HEK293 (cell line): Measurements from ENCODE around the gene SUCO.

ENCODE experiments used
- CTCF ChIA-PET: fragments of 350-600 bp; formaldehyde crosslinking; extraction: SDS; loops from one replicate; lab custom pipeline; 2021; ENCODE audit warnings: antibody characterized with exemption; lab: Yijun Ruan, JAX
- POLR2A ChIA-PET: fragments of 300-600 bp; formaldehyde crosslinking; extraction: SDS; loops from one replicate; lab custom pipeline; 2020; ENCODE audit warnings: antibody characterized with exemption, inconsistent platforms; lab: Yijun Ruan, JAX
- H3K27ac ChIP-seq: fragments of 200-500 bp; sonication (Bioruptor generic); 2 replicates; pipeline ENCODE4 v1.5.1; 2014; ENCODE audit warnings: low read depth, low read length, control low read depth, inconsistent platforms; ENCODE audit errors: extremely low read depth
- H3K36me3 ChIP-seq, 2 experiments: fragments of 200-500 bp in 1 of 2; sonication (Bioruptor generic) in 1 of 2; 1 replicate in 1 of 2; 2 replicates in 1 of 2; pipeline ENCODE4 v1.5.1; 2014 to 2017; ENCODE audit warnings: inconsistent platforms in 2 of 2, low read length in 2 of 2; ENCODE audit not compliant: control insufficient read depth in 2 of 2, insufficient read depth in 1 of 2
- H3K4me1 ChIP-seq: fragments of 200-500 bp; sonication (Bioruptor generic); 2 replicates; pipeline ENCODE4 v1.5.1; 2014; ENCODE audit warnings: mild to moderate bottlenecking, low read length, inconsistent platforms; ENCODE audit not compliant: control insufficient read depth, insufficient read depth
- H3K4me3 ChIP-seq: 2 replicates; pipeline ENCODE4 v1.5.1; 2011; ENCODE audit warnings: low read depth, mild to moderate bottlenecking, control low read depth, low read length, moderate library complexity
- H3K9me3 ChIP-seq: fragments of 200-500 bp; sonication (Bioruptor generic); 2 replicates; pipeline ENCODE4 v1.5.1; 2014; ENCODE audit warnings: low read depth, low read length, inconsistent platforms; ENCODE audit not compliant: control insufficient read depth, insufficient read depth
- BCL11A ChIP-seq: fragments of 450-650 bp; formaldehyde crosslinking; IDR thresholded peaks from 2 replicates; pipeline ENCODE4 v1.5.1; 2016; ENCODE audit warnings: low read depth, missing biosample characterization, missing genetic modification characterization
- GFI1B ChIP-seq: fragments of 450-650 bp; formaldehyde crosslinking; IDR thresholded peaks from 2 replicates; pipeline ENCODE4 v1.5.1; 2016; ENCODE audit warnings: missing biosample characterization, missing genetic modification characterization
- GLI4 ChIP-seq: fragments of 450-650 bp; formaldehyde crosslinking; IDR thresholded peaks from 2 replicates; pipeline ENCODE4 v1.5.1; 2016; ENCODE audit warnings: missing biosample characterization, missing genetic modification characterization
- HOXC10 ChIP-seq: sonication (generic); formaldehyde crosslinking; IDR thresholded peaks from 2 replicates; pipeline ENCODE4 v1.8.1; 2023; ENCODE audit warnings: mild to moderate bottlenecking, missing genetic modification reagents
- KLF1 ChIP-seq: fragments of 450-650 bp; formaldehyde crosslinking; IDR thresholded peaks from 2 replicates; pipeline ENCODE4 v1.5.1; 2016; ENCODE audit warnings: missing biosample characterization, missing genetic modification characterization
- KLF10 ChIP-seq: fragments of 450-650 bp; IDR thresholded peaks from 2 replicates; pipeline ENCODE4 v1.5.1; 2018; ENCODE audit warnings: missing biosample characterization, mild to moderate bottlenecking, missing genetic modification characterization
- MYNN ChIP-seq: fragments of 450-650 bp; formaldehyde crosslinking; IDR thresholded peaks from 2 replicates; pipeline ENCODE4 v1.5.1; 2016; ENCODE audit warnings: missing biosample characterization, missing genetic modification characterization, borderline replicate concordance
- OSR2 ChIP-seq: fragments of 450-650 bp; formaldehyde crosslinking; IDR thresholded peaks from 2 replicates; pipeline ENCODE4 v1.5.1; 2016; ENCODE audit warnings: missing biosample characterization, missing genetic modification characterization
- RBAK ChIP-seq: fragments of 450-650 bp; formaldehyde crosslinking; IDR thresholded peaks from 2 replicates; pipeline ENCODE4 v1.5.1; 2016; ENCODE audit warnings: missing biosample characterization, missing genetic modification characterization
- REST ChIP-seq: fragments of 450-650 bp; formaldehyde crosslinking; IDR thresholded peaks from 2 replicates; pipeline ENCODE4 v1.5.1; 2016; ENCODE audit warnings: missing biosample characterization, missing genetic modification characterization
- SCRT2 ChIP-seq: fragments of 450-650 bp; formaldehyde crosslinking; IDR thresholded peaks from 2 replicates; pipeline ENCODE4 v1.5.1; 2016; ENCODE audit warnings: missing biosample characterization, missing genetic modification characterization
- SP3 ChIP-seq: fragments of 450-650 bp; formaldehyde crosslinking; IDR thresholded peaks from 2 replicates; pipeline ENCODE4 v1.5.1; 2016; ENCODE audit warnings: missing biosample characterization, missing genetic modification characterization
- SP7 ChIP-seq: fragments of 450-650 bp; formaldehyde crosslinking; IDR thresholded peaks from 2 replicates; pipeline ENCODE4 v1.5.1; 2016; ENCODE audit warnings: missing biosample characterization, missing genetic modification characterization
- ZBTB7A ChIP-seq: fragments of 450-650 bp; formaldehyde crosslinking; IDR thresholded peaks from 2 replicates; pipeline ENCODE4 v1.5.1; 2016; ENCODE audit warnings: low read depth, missing biosample characterization, missing genetic modification characterization
- ZEB2 ChIP-seq: fragments of 450-650 bp; formaldehyde crosslinking; IDR thresholded peaks from 2 replicates; pipeline ENCODE4 v1.5.1; 2016; ENCODE audit warnings: missing biosample characterization, missing genetic modification characterization
- ZFHX2 ChIP-seq: fragments of 450-650 bp; formaldehyde crosslinking; conservative IDR thresholded peaks from 2 replicates; pipeline ENCODE4 v1.5.1; 2016; ENCODE audit warnings: missing biosample characterization, missing genetic modification characterization
- ZFP3 ChIP-seq: fragments of 450-650 bp; formaldehyde crosslinking; IDR thresholded peaks from 2 replicates; pipeline ENCODE4 v1.5.1; 2016; ENCODE audit warnings: low read depth, missing biosample characterization, missing genetic modification characterization
- ZFP69B ChIP-seq: fragments of 450-650 bp; formaldehyde crosslinking; IDR thresholded peaks from 2 replicates; pipeline ENCODE4 v1.5.1; 2016; ENCODE audit warnings: missing biosample characterization, missing genetic modification characterization
- ZNF112 ChIP-seq: fragments of 450-650 bp; formaldehyde crosslinking; IDR thresholded peaks from 2 replicates; pipeline ENCODE4 v1.5.0; 2017; ENCODE audit warnings: missing biosample characterization, missing genetic modification characterization
- ZNF140 ChIP-seq: fragments of 450-650 bp; formaldehyde crosslinking; IDR thresholded peaks from 2 replicates; pipeline ENCODE4 v1.5.1; 2016; ENCODE audit warnings: missing biosample characterization, missing genetic modification characterization
- ZNF155 ChIP-seq: fragments of 450-650 bp; formaldehyde crosslinking; IDR thresholded peaks from 2 replicates; pipeline ENCODE4 v1.5.1; 2016; ENCODE audit warnings: missing biosample characterization, missing genetic modification characterization
- ZNF16 ChIP-seq: fragments of 450-650 bp; formaldehyde crosslinking; IDR thresholded peaks from 2 replicates; pipeline ENCODE4 v1.5.1; 2016; ENCODE audit warnings: low read depth, missing biosample characterization, missing genetic modification characterization
- ZNF184 ChIP-seq: fragments of 450-650 bp; IDR thresholded peaks from 2 replicates; pipeline ENCODE4 v1.5.1; 2018; ENCODE audit warnings: missing biosample characterization, mild to moderate bottlenecking, missing genetic modification characterization
- ZNF2 ChIP-seq: fragments of 450-650 bp; formaldehyde crosslinking; IDR thresholded peaks from 2 replicates; pipeline ENCODE4 v1.5.1; 2016; ENCODE audit warnings: missing biosample characterization, missing genetic modification characterization
- ZNF23 ChIP-seq: fragments of 450-650 bp; formaldehyde crosslinking; IDR thresholded peaks from 2 replicates; pipeline ENCODE4 v1.5.1; 2016; ENCODE audit warnings: missing biosample characterization, missing genetic modification characterization, borderline replicate concordance
- ZNF292 ChIP-seq: fragments of 450-650 bp; formaldehyde crosslinking; IDR thresholded peaks from 2 replicates; pipeline ENCODE4 v1.5.1; 2016; ENCODE audit warnings: low read depth, missing biosample characterization, missing genetic modification characterization, borderline replicate concordance
- ZNF510 ChIP-seq: fragments of 450-650 bp; formaldehyde crosslinking; IDR thresholded peaks from 2 replicates; pipeline ENCODE4 v1.5.1; 2018; ENCODE audit warnings: mild to moderate bottlenecking, missing genetic modification characterization, missing biosample characterization; ENCODE audit not compliant: insufficient replicate concordance
- ZNF561 ChIP-seq: fragments of 450-650 bp; IDR thresholded peaks from 2 replicates; pipeline ENCODE4 v1.5.1; 2018; ENCODE audit warnings: missing biosample characterization, missing genetic modification characterization, borderline replicate concordance
- ZNF596 ChIP-seq: fragments of 450-650 bp; IDR thresholded peaks from 2 replicates; pipeline ENCODE4 v1.5.0; 2018; ENCODE audit warnings: missing biosample characterization, mild to moderate bottlenecking, missing genetic modification characterization, moderate library complexity
- ZNF626 ChIP-seq: fragments of 450-650 bp; sonication (Bioruptor Pico); formaldehyde crosslinking; IDR thresholded peaks from 2 replicates; pipeline ENCODE4 v1.5.1; 2018; ENCODE audit warnings: missing biosample characterization, missing genetic modification characterization, inconsistent platforms
- ZNF747 ChIP-seq: fragments of 450-650 bp; formaldehyde crosslinking; IDR thresholded peaks from 2 replicates; pipeline ENCODE4 v1.5.1; 2016; ENCODE audit warnings: missing biosample characterization, missing genetic modification characterization
- ZSCAN16 ChIP-seq: fragments of 450-650 bp; formaldehyde crosslinking; IDR thresholded peaks from 2 replicates; pipeline ENCODE4 v1.5.1; 2016; ENCODE audit warnings: missing biosample characterization, missing genetic modification characterization
- ZSCAN23 ChIP-seq: fragments of 450-650 bp; formaldehyde crosslinking; IDR thresholded peaks from 2 replicates; pipeline ENCODE4 v1.5.1; 2016; ENCODE audit warnings: missing biosample characterization, missing genetic modification characterization
- TF ChIP-seq, protein P1 (sequence below): fragments of 450-650 bp; formaldehyde crosslinking; IDR thresholded peaks from 2 replicates; pipeline ENCODE4 v1.5.1; 2016; ENCODE audit warnings: missing biosample characterization, missing genetic modification characterization
- TF ChIP-seq, protein P2 (sequence below): fragments of 450-650 bp; formaldehyde crosslinking; IDR thresholded peaks from 2 replicates; pipeline ENCODE4 v1.5.1; 2016; ENCODE audit warnings: missing biosample characterization, missing genetic modification characterization

The SUCO gene

GRCh38 chr1:172532183-172532699, 709 bp upstream of the SUCO start (continued):
- TF ChIP-seq KLF1 (tag by site-specific recombination) (no peak), ZNF510 (tag by site-specific recombination) (no peak), ZBTB7A (tag by site-specific recombination) (no peak), ZFP69B (no peak; the same call in 1 of the 2 replicates), GFI1B (tag by site-specific recombination) (no peak), SP3 (tag by site-specific recombination) (no peak), ZFHX2 (tag by site-specific recombination) (no peak), ZEB2 (tag by site-specific recombination) (no peak), ZNF23 (tag by site-specific recombination) (no peak), MYNN (tag by site-specific recombination) (no peak), ZNF16 (no peak), ZNF596 (tag by site-specific recombination) (no peak), SCRT2 (tag by site-specific recombination) (no peak), BCL11A (tag by site-specific recombination) (no peak), REST (tag by site-specific recombination) (no peak), ZFP3 (no peak), ZNF112 (no peak), ZNF561 (tag by site-specific recombination) (no peak), GLI4 (tag by site-specific recombination) (no peak), KLF10 (peak; percentile 98), ZNF747 (no peak), ZSCAN16 (tag by site-specific recombination) (no peak), ZNF140 (tag by site-specific recombination) (no peak)
- TF ChIP-seq, protein P1, sequence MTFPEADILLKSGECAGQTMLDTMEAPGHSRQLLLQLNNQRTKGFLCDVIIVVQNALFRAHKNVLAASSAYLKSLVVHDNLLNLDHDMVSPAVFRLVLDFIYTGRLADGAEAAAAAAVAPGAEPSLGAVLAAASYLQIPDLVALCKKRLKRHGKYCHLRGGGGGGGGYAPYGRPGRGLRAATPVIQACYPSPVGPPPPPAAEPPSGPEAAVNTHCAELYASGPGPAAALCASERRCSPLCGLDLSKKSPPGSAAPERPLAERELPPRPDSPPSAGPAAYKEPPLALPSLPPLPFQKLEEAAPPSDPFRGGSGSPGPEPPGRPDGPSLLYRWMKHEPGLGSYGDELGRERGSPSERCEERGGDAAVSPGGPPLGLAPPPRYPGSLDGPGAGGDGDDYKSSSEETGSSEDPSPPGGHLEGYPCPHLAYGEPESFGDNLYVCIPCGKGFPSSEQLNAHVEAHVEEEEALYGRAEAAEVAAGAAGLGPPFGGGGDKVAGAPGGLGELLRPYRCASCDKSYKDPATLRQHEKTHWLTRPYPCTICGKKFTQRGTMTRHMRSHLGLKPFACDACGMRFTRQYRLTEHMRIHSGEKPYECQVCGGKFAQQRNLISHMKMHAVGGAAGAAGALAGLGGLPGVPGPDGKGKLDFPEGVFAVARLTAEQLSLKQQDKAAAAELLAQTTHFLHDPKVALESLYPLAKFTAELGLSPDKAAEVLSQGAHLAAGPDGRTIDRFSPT (tag by site-specific recombination), result no peak

GRCh38 chr1:172533513-172534151, 682 bp downstream of the SUCO start:
- no peaks in the 10 kb centered on the region for H3K9me3 ChIP-seq
- CTCF ChIA-PET, result interaction anchor here (0.7 kb wide), 1 partner anchor 564 kb away, joined by 3 read pairs; no protein-coding TSS in a partner anchor
- POLR2A ChIA-PET, result interaction anchor here (1.2 to 1.5 kb wide), 4 partner anchors 9 to 186 kb away, joined by 5 to 11 read pairs (median 6); no protein-coding TSS in a partner anchor
- TF ChIP-seq RBAK (no peak), ZNF112 (no peak), SP7 (tag by site-specific recombination) (no peak), ZNF626 (tag by site-specific recombination) (no peak), OSR2 (no peak), ZNF2 (tag by site-specific recombination) (no peak), ZNF184 (tag by site-specific recombination) (no peak), ZNF155 (tag by site-specific recombination) (no peak), ZNF292 (no peak), HOXC10 (CRISPR knock-in tag) (no peak), ZSCAN23 (no peak)
- TF ChIP-seq, protein P2, sequence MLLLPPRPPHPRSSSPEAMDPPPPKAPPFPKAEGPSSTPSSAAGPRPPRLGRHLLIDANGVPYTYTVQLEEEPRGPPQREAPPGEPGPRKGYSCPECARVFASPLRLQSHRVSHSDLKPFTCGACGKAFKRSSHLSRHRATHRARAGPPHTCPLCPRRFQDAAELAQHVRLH (tag by site-specific recombination), result no peak

More at GRCh38 chr1:172533513-172534151, 682 bp downstream of the SUCO start:
- Histone ChIP-seq H3K27ac (peak overlapping the region; percentile 79), H3K4me1 (no peaks in the 10 kb centered on the region), H3K36me3 (no peaks in the 10 kb centered on the region), H3K4me3 (peak overlapping the region; percentile 98)
